ENCODE results near the gene IL15. TPM values are rescaled to one million over a fixed set of nuclear protein-coding genes. Genes with fewer than 3 reads are reported as not detected.

Gene IL15
- total and polyA plus RNA-seq, 2 of the 8 experiments (the other 6 are each of a cell fraction or from before 2014, with no cell fraction given): 0.30 to 0.61 TPM

DNA sequence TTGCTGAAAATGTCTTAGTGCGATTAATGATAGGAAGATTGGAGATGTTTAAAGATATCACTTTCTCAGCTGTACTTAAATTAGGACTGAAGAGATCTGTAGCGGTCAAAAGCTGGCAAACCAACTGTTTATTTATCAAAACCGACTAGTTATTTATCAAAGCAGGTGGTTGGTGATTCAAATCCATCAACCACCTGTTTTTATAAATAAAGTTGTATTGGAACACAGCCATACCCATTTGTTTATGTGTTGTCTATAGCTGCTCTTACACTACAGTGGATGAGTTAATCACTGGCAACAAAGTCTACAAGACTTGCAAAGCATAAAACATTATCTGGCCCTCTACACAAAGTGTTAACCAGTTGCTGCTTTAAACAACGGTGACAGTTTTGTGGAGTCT lies 76.8 kb downstream of the IL15 start (continued):
- TF ChIP-seq SP2 (IDR thresholded peaks at IDR 0.05; ENCODE audit: low read length) (no peak), SIX5 (IDR thresholded peaks at IDR 0.05; ENCODE audit: low read depth, low read length) (no peak), CTBP2 (IDR thresholded peaks at IDR 0.05; ENCODE audit: borderline replicate concordance, insufficient read depth, insufficient read length, low read length) (no peak), TBP (IDR thresholded peaks at IDR 0.05; ENCODE audit: low read depth, low read length) (no peak)
- TF ChIP-seq, protein P1, sequence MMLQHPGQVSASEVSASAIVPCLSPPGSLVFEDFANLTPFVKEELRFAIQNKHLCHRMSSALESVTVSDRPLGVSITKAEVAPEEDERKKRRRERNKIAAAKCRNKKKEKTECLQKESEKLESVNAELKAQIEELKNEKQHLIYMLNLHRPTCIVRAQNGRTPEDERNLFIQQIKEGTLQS (IDR thresholded peaks at IDR 0.05; ENCODE audit: insufficient read depth, low read depth, low read length): no peak

All from H1 (cell line).